WTC11 (cell line): ENCODE measurements around the gene ABTB2. TPM values are rescaled to one million over a fixed set of nuclear protein-coding genes. Genes with fewer than 3 reads are reported as not detected.

Experiments
- ATAC-seq: fragments of 200-7000 bp; cut with Tn5 transposase; 2 replicates; pipeline ENCODE4 v1.10.0; 2021; ENCODE audit warnings: mild to moderate bottlenecking, moderate library complexity
- CTCF ChIA-PET: fragments of 300-600 bp; sonication (Branson Sonifier 250); formaldehyde crosslinking; loops from one replicate; lab custom pipeline; 2021; ENCODE audit warnings: antibody characterized with exemption; lab: Charles Lee
- POLR2A ChIA-PET: fragments of 350-600 bp; sonication (Branson Sonifier 250); formaldehyde crosslinking; loops from one replicate; lab custom pipeline; 2021; ENCODE audit warnings: antibody characterized with exemption; lab: Charles Lee
- DNase-seq: peaks from one replicate; pipeline ENCODE4 v3.0.0; 2021; ENCODE audit warnings: low spot score
- H3K27ac Mint-ChIP-seq: 2 replicates; pipeline ENCODE4 v1.8.0; 2021; ENCODE audit warnings: mixed read lengths
- H3K27me3 Mint-ChIP-seq: 2 replicates; pipeline ENCODE4 v1.8.0; 2021; ENCODE audit warnings: low read depth, mild to moderate bottlenecking, moderate library complexity, mixed read lengths
- H3K36me3 Mint-ChIP-seq: 2 replicates; pipeline ENCODE4 v1.8.0; 2021; ENCODE audit warnings: mixed read lengths
- H3K4me1 Mint-ChIP-seq: 2 replicates; pipeline ENCODE4 v1.8.0; 2022; ENCODE audit warnings: mixed read lengths
- H3K4me3 Mint-ChIP-seq: 2 replicates; pipeline ENCODE4 v1.8.0; 2021; ENCODE audit warnings: mild to moderate bottlenecking, moderate library complexity, mixed read lengths
- H3K9me3 Mint-ChIP-seq: 2 replicates; pipeline ENCODE4 v1.8.0; 2021; ENCODE audit warnings: mixed read lengths
- CREB1 ChIP-seq: sonication (generic); formaldehyde crosslinking; IDR thresholded peaks from 2 replicates; pipeline ENCODE4 v1.8.0; 2023; ENCODE audit warnings: mild to moderate bottlenecking, missing genetic modification reagents
- E2F1 ChIP-seq: sonication (generic); formaldehyde crosslinking; IDR thresholded peaks from 2 replicates; pipeline ENCODE4 v1.8.0; 2022; ENCODE audit warnings: mild to moderate bottlenecking, missing genetic modification reagents
- ELF4 ChIP-seq: sonication (generic); formaldehyde crosslinking; IDR thresholded peaks from 2 replicates; pipeline ENCODE4 v1.8.1; 2022; ENCODE audit warnings: low read depth, mild to moderate bottlenecking, moderate library complexity, missing genetic modification reagents
- FOXK1 ChIP-seq: sonication (generic); formaldehyde crosslinking; IDR thresholded peaks from 2 replicates; pipeline ENCODE4 v1.8.0; 2022; ENCODE audit warnings: mild to moderate bottlenecking, moderate library complexity, missing genetic modification reagents
- IRF2 ChIP-seq: sonication (generic); formaldehyde crosslinking; IDR thresholded peaks from 2 replicates; pipeline ENCODE4 v1.8.0; 2022; ENCODE audit warnings: low read depth, missing genetic modification reagents, borderline replicate concordance
- JAZF1 ChIP-seq: fragments of 250-450 bp; sonication (Bioruptor Pico); IDR thresholded peaks from 2 replicates; pipeline ENCODE4 v1.9.0; 2021; ENCODE audit warnings: moderate library complexity, mild to moderate bottlenecking, inconsistent platforms
- KAT7 ChIP-seq: sonication (generic); formaldehyde crosslinking; IDR thresholded peaks from 2 replicates; pipeline ENCODE4 v1.8.1; 2023; ENCODE audit warnings: missing genetic modification reagents, mild to moderate bottlenecking, borderline replicate concordance
- MAX ChIP-seq: sonication (generic); formaldehyde crosslinking; IDR thresholded peaks from 2 replicates; pipeline ENCODE4 v1.8.0; 2022; ENCODE audit warnings: mild to moderate bottlenecking, missing genetic modification reagents
- MYBL2 ChIP-seq: sonication (generic); formaldehyde crosslinking; IDR thresholded peaks from 2 replicates; pipeline ENCODE4 v1.8.1; 2023; ENCODE audit warnings: mild to moderate bottlenecking, moderate library complexity, missing genetic modification reagents
- SOX15 ChIP-seq: fragments of 250-450 bp; sonication (Bioruptor Pico); IDR thresholded peaks from 2 replicates; pipeline ENCODE4 v1.9.0; 2021; ENCODE audit warnings: mild to moderate bottlenecking
- SP1 ChIP-seq: sonication (generic); formaldehyde crosslinking; conservative IDR thresholded peaks from 2 replicates; pipeline ENCODE4 v1.8.1; 2022; ENCODE audit warnings: missing genetic modification reagents
- ZNF317 ChIP-seq: sonication (generic); formaldehyde crosslinking; IDR thresholded peaks from 2 replicates; pipeline ENCODE4 v1.8.1; 2023; ENCODE audit warnings: low read depth, mild to moderate bottlenecking, moderate library complexity, missing genetic modification reagents, borderline replicate concordance
- ZNF423 ChIP-seq: fragments of 250-450 bp; sonication (Bioruptor Pico); IDR thresholded peaks from 2 replicates; pipeline ENCODE4 v2.1.2; 2022; ENCODE audit warnings: mild to moderate bottlenecking, moderate library complexity
- total RNA-seq: library from RNA; stranded (reverse); gene quantifications from 3 replicates; pipeline ENCODE4 v1.2.3, GENCODE V29; 2021
- TF ChIP-seq, protein P1 (sequence below): sonication (generic); formaldehyde crosslinking; IDR thresholded peaks from 2 replicates; pipeline ENCODE4 v1.8.0; 2023; ENCODE audit warnings: missing genetic modification reagents, mild to moderate bottlenecking, borderline replicate concordance
- TF ChIP-seq, protein P2 (sequence below): sonication (generic); formaldehyde crosslinking; IDR thresholded peaks from 2 replicates; pipeline ENCODE4 v1.8.1; 2022; ENCODE audit warnings: missing genetic modification reagents, borderline replicate concordance
- TF ChIP-seq, protein P3 (sequence below): sonication (generic); formaldehyde crosslinking; IDR thresholded peaks from 2 replicates; pipeline ENCODE4 v1.8.1; 2022; ENCODE audit warnings: mild to moderate bottlenecking, missing genetic modification reagents, moderate library complexity, borderline replicate concordance
- TF ChIP-seq, protein P4 (sequence below): fragments of 200-600 bp; IDR thresholded peaks from 2 replicates; pipeline ENCODE4 v1.8.0; 2022; ENCODE audit warnings: antibody characterized with exemption

ABTB2 gene
- total RNA-seq, 1 experiment from 2014 or later, result 12.8 TPM

- TF ChIP-seq, protein P1, sequence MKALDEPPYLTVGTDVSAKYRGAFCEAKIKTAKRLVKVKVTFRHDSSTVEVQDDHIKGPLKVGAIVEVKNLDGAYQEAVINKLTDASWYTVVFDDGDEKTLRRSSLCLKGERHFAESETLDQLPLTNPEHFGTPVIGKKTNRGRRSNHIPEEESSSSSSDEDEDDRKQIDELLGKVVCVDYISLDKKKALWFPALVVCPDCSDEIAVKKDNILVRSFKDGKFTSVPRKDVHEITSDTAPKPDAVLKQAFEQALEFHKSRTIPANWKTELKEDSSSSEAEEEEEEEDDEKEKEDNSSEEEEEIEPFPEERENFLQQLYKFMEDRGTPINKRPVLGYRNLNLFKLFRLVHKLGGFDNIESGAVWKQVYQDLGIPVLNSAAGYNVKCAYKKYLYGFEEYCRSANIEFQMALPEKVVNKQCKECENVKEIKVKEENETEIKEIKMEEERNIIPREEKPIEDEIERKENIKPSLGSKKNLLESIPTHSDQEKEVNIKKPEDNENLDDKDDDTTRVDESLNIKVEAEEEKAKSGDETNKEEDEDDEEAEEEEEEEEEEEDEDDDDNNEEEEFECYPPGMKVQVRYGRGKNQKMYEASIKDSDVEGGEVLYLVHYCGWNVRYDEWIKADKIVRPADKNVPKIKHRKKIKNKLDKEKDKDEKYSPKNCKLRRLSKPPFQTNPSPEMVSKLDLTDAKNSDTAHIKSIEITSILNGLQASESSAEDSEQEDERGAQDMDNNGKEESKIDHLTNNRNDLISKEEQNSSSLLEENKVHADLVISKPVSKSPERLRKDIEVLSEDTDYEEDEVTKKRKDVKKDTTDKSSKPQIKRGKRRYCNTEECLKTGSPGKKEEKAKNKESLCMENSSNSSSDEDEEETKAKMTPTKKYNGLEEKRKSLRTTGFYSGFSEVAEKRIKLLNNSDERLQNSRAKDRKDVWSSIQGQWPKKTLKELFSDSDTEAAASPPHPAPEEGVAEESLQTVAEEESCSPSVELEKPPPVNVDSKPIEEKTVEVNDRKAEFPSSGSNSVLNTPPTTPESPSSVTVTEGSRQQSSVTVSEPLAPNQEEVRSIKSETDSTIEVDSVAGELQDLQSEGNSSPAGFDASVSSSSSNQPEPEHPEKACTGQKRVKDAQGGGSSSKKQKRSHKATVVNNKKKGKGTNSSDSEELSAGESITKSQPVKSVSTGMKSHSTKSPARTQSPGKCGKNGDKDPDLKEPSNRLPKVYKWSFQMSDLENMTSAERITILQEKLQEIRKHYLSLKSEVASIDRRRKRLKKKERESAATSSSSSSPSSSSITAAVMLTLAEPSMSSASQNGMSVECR (CRISPR knock-in tag), result no peak
- TF ChIP-seq E2F1 (CRISPR knock-in tag), result no peak
- no peak for TF ChIP-seq MAX (CRISPR knock-in tag)
- TF ChIP-seq SOX15 (CRISPR knock-in tag), result no peak
Observed at GRCh38 chr11:34188181-34188580, 169.6 kb downstream of the ABTB2 start (continued).

DNA sequence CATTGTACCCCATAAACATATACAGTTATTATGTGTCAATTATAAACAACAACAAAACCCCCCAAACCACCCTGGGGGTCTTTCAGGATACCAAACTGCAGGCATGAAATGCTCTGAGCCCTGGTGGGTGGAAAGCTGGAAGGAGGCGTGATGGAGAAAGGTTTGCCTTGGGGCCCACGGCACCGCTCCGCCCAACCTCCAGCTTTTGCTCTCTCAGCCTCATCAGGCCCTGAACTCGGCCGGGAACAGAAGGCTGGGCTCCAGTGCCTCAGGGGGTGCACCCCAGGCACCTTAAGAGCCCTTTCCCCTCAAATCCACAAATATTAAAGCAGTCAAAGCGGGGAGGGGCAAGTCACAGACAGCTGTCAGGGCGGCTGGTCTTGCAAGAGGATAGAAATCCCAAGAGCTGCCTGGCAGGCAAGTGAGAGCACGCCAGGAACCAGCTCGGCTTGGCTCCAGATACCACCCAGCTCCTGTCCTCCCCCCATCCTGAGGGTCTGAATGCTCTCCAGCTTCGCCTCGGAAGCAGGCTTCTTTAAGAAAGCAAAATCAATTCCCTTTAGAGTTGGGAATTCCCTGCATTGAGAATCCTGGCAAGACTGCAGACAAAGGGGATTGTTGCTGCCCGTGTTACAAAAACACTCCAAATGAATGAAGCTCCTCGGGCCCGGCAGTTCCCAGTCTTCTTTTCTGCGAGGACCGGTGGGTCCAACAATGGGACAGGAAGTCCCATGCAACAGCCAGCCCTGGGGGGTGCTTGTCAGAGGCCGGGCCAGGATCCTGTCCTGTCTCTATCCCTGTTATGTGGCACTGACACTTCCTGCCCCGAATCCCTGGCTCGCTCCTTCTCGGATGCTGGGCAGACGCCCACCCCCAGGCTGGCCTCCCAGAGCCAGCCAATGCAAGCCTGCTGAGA lies 171.6 kb downstream of the ABTB2 start:
- POLR2A ChIA-PET, result interaction anchor here (1.0 to 2.2 kb wide), 2 partner anchors 12 to 171 kb away, joined by 4 to 14 read pairs; partner anchors contain the start of gene ABTB2
- peak overlapping the region; percentile 68 for H3K27ac Mint-ChIP-seq

DNA sequence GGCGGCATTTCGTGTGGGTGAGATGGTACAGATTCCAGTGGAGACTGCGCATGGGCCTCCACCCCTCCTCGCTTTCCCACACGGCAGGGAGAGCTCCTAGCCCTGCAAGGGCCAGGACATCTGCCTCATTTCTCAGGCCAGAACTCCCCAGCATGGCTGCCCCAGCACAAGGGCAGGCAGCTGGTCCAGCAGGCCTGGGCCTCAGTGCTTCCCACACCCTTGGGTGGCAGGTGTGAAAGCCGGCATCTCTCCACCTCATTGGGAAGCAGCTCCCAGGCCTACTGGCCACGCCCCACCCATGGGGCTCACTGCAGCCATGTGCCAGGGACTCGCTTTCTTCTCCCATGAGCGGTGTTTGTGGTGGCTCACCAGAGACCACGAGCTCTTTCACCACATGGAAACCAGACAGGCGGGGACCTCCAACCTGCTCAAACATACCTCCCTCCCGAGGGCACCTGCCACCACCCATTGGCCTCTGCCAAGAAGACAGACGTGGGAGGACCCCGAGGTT lies 173.2 kb downstream of the ABTB2 start:
- POLR2A ChIA-PET, result interaction anchor here (2.2 kb wide), 1 partner anchor 173 kb away, joined by 14 read pairs; the partner anchor contains the start of gene ABTB2
- ATAC-seq (no peak), DNase-seq (no peak)
- CTCF ChIA-PET, result interaction anchor here (0.8 to 6.5 kb wide), 4 partner anchors 9 to 172 kb away, joined by 4 to 111 read pairs (median 6); no protein-coding TSS in a partner anchor
- Mint-ChIP-seq H3K36me3 (no peaks in the 10 kb centered on the region), H3K27me3 (no peaks in the 10 kb centered on the region), H3K9me3 (no peaks in the 10 kb centered on the region), H3K4me1 (peaks cover 45% of the 10 kb centered on the region), H3K27ac (no peak overlapping the region; the same call in 1 of the 2 replicates), H3K4me3 (no peak overlapping the region)
- TF ChIP-seq, protein P2, sequence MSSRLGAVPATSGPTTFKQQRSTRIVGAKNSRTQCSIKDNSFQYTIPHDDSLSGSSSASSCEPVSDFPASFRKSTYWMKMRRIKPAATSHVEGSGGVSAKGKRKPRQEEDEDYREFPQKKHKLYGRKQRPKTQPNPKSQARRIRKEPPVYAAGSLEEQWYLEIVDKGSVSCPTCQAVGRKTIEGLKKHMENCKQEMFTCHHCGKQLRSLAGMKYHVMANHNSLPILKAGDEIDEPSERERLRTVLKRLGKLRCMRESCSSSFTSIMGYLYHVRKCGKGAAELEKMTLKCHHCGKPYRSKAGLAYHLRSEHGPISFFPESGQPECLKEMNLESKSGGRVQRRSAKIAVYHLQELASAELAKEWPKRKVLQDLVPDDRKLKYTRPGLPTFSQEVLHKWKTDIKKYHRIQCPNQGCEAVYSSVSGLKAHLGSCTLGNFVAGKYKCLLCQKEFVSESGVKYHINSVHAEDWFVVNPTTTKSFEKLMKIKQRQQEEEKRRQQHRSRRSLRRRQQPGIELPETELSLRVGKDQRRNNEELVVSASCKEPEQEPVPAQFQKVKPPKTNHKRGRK (CRISPR knock-in tag), result no peak
- TF ChIP-seq CREB1 (CRISPR knock-in tag), result no peak
- TF ChIP-seq, protein P3, sequence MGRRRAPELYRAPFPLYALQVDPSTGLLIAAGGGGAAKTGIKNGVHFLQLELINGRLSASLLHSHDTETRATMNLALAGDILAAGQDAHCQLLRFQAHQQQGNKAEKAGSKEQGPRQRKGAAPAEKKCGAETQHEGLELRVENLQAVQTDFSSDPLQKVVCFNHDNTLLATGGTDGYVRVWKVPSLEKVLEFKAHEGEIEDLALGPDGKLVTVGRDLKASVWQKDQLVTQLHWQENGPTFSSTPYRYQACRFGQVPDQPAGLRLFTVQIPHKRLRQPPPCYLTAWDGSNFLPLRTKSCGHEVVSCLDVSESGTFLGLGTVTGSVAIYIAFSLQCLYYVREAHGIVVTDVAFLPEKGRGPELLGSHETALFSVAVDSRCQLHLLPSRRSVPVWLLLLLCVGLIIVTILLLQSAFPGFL (CRISPR knock-in tag), result no peak
- no peak for TF ChIP-seq ZNF423 (CRISPR knock-in tag)
- TF ChIP-seq JAZF1 (CRISPR knock-in tag), result no peak
- TF ChIP-seq KAT7, result no peak
- no peak for TF ChIP-seq ZNF317 (CRISPR knock-in tag)
- no peak for TF ChIP-seq IRF2 (CRISPR knock-in tag)
- TF ChIP-seq FOXK1 (CRISPR knock-in tag), result no peak
- TF ChIP-seq MYBL2 (CRISPR knock-in tag), result no peak
- TF ChIP-seq ELF4 (CRISPR knock-in tag), result no peak
- TF ChIP-seq E2F1 (CRISPR knock-in tag), result no peak

More for the DNA sequence above, 171.6 kb downstream of the ABTB2 start:
- CTCF ChIA-PET, result interaction anchor here (0.7 to 6.5 kb wide), 13 partner anchors 8 to 378 kb away, joined by 3 to 111 read pairs (median 5); partner anchors contain the start of genes ABTB2 and ELF5
- TF ChIP-seq MYBL2 (CRISPR knock-in tag), result 0 out of 2 replicates have a peak, but pooled peaks have one; percentile 53
- 0 out of 2 replicates have a peak, but pooled peaks have one; percentile 27 for TF ChIP-seq SP1
- TF ChIP-seq, protein P4, sequence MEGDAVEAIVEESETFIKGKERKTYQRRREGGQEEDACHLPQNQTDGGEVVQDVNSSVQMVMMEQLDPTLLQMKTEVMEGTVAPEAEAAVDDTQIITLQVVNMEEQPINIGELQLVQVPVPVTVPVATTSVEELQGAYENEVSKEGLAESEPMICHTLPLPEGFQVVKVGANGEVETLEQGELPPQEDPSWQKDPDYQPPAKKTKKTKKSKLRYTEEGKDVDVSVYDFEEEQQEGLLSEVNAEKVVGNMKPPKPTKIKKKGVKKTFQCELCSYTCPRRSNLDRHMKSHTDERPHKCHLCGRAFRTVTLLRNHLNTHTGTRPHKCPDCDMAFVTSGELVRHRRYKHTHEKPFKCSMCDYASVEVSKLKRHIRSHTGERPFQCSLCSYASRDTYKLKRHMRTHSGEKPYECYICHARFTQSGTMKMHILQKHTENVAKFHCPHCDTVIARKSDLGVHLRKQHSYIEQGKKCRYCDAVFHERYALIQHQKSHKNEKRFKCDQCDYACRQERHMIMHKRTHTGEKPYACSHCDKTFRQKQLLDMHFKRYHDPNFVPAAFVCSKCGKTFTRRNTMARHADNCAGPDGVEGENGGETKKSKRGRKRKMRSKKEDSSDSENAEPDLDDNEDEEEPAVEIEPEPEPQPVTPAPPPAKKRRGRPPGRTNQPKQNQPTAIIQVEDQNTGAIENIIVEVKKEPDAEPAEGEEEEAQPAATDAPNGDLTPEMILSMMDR, result no peak
- TF ChIP-seq, all 79 proteins: peak for 2
- no peaks in the 10 kb centered on the region for H3K27me3 Mint-ChIP-seq
- peak; percentile 30 for DNase-seq
- H3K4me3 Mint-ChIP-seq, result peak overlapping the region; percentile 33; the same call in 1 of the 2 replicates
- H3K9me3 Mint-ChIP-seq, result no peaks in the 10 kb centered on the region
- no peaks in the 10 kb centered on the region for H3K36me3 Mint-ChIP-seq
- ATAC-seq, result peak; percentile 60
- H3K4me1 Mint-ChIP-seq, result peaks cover 51% of the 10 kb centered on the region
